Measurements from ENCODE around the gene AFAP1L1. TPM values are rescaled to one million over a fixed set of nuclear protein-coding genes. Genes with fewer than 3 reads are reported as not detected.

Gene AFAP1L1
- total RNA-seq, 2 experiments from 2014 or later = not detected

GRCh38 chr5:149300441-149300840 is 28.8 kb downstream of the AFAP1L1 start:
- H3K9me3 ChIP-seq (ENCODE audit: low read length) = no peaks in the 10 kb centered on the region
- CTCF ChIA-PET (ENCODE audit: unreplicated experiment) = no interaction called here
- TF ChIP-seq EZH2phosphoT487 (IDR thresholded peaks at IDR 0.05; ENCODE audit: borderline replicate concordance, low read depth, low read length) (no peak), CTCF (conservative IDR thresholded peaks at IDR 0.05; ENCODE audit: low read length) (no peak)
- H2AFZ ChIP-seq (ENCODE audit: low read length) = no peak overlapping the region
- H3K4me3 ChIP-seq (ENCODE audit: low read depth, low read length, poor library complexity, severe bottlenecking) = no peak overlapping the region
- no peak overlapping the region for H3K27ac ChIP-seq (ENCODE audit: low read depth, low read length, poor library complexity, severe bottlenecking)
- H3K4me2 ChIP-seq (ENCODE audit: low read length) = no peak overlapping the region
- no peaks in the 10 kb centered on the region for H3K36me3 ChIP-seq (ENCODE audit: insufficient read depth, low read length)
- H3K9me2 ChIP-seq (ENCODE audit: insufficient read depth, low read length) = no peaks in the 10 kb centered on the region
- intact Hi-C loops (cut with micrococcal nuclease; ENCODE audit: unreplicated experiment) = no loop called here
- POLR2A ChIA-PET = no interaction called here
- DNase-seq (ENCODE audit: low spot score) = no peak
- no TSS peak for BruUV-seq (replicated peaks)
- no peaks in the 10 kb centered on the region for H3K79me2 ChIP-seq (ENCODE audit: insufficient read depth, low read depth, low read length)
- no peaks in the 10 kb centered on the region for H4K20me1 ChIP-seq (ENCODE audit: insufficient read depth, low read length)
- H3K4me1 ChIP-seq (ENCODE audit: insufficient read depth, low read length, poor library complexity, severe bottlenecking) = peaks cover 15% of the 10 kb centered on the region

DNA sequence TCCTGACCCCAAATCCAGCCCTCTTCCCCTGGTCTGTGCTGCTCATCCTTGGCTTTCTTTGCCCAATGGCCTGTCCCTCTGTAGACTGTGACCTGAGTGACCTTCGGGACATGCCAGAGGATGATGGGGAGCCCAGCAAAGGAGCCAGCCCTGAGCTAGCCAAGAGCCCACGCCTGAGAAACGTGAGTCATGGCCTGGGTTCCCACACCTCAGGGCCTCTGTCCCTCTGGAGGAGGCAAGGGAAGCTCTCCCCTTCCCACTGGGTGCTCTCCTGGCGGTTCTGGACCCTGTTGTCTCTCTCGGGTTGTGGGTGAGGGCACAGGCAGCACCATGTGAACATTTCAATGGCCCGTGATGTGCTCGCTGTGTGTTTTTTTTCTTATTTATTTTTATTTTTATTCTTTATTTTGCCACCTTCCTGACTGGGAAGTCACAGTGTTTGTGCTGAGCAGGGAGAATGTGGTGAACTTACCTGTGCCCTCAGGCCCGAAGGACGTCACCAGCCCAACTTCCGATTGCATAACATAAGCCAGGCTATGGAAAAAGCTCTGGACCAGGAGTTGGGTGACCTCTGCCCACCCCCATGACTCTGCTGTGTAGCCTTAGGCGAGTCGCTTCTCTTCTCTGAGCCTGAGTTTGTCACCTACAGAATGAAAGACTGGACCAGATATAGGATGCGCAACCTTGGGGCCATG is 29.5 kb downstream of the AFAP1L1 start:
- Histone ChIP-seq H3K9me2 (ENCODE audit: insufficient read depth, low read length) (no peaks in the 10 kb centered on the region), H3K36me3 (ENCODE audit: insufficient read depth, low read length) (no peaks in the 10 kb centered on the region), H2AFZ (ENCODE audit: low read length) (no peak overlapping the region), H3K4me2 (ENCODE audit: low read length) (no peak overlapping the region), H3K79me2 (ENCODE audit: insufficient read depth, low read depth, low read length) (no peaks in the 10 kb centered on the region), H3K9me3 (ENCODE audit: low read length) (no peaks in the 10 kb centered on the region), H3K4me1 (ENCODE audit: insufficient read depth, low read length, poor library complexity, severe bottlenecking) (peaks cover 8% of the 10 kb centered on the region), H4K20me1 (ENCODE audit: insufficient read depth, low read length) (no peaks in the 10 kb centered on the region), H3K27ac (ENCODE audit: low read depth, low read length, poor library complexity, severe bottlenecking) (no peak overlapping the region), H3K4me3 (ENCODE audit: low read depth, low read length, poor library complexity, severe bottlenecking) (no peak overlapping the region)
- CTCF ChIA-PET (ENCODE audit: unreplicated experiment) = no interaction called here
- no peak for DNase-seq (ENCODE audit: low spot score)
- no peak for TF ChIP-seq EZH2phosphoT487 (IDR thresholded peaks at IDR 0.05; ENCODE audit: borderline replicate concordance, low read depth, low read length)
- no peak for TF ChIP-seq CTCF (conservative IDR thresholded peaks at IDR 0.05; ENCODE audit: low read length)
- BruUV-seq (replicated peaks) = no TSS peak
- intact Hi-C loops (cut with micrococcal nuclease; ENCODE audit: unreplicated experiment) = no loop called here
- POLR2A ChIA-PET = interaction anchor here (0.7 to 1.3 kb wide), 2 partner anchors 11 to 305 kb away, joined by 3 to 4 read pairs; no protein-coding TSS in a partner anchor

- POLR2A ChIA-PET = interaction anchor here (0.7 to 1.3 kb wide), 2 partner anchors 10 to 304 kb away, joined by 3 to 4 read pairs; no protein-coding TSS in a partner anchor
- peaks cover 1% of the 10 kb centered on the region for H3K4me1 ChIP-seq (ENCODE audit: insufficient read depth, low read length, poor library complexity, severe bottlenecking)
- no peaks in the 10 kb centered on the region for H3K79me2 ChIP-seq (ENCODE audit: insufficient read depth, low read depth, low read length)
- no peaks in the 10 kb centered on the region for H3K9me2 ChIP-seq (ENCODE audit: insufficient read depth, low read length)
- H3K4me2 ChIP-seq (ENCODE audit: low read length) = no peak overlapping the region
- H3K27ac ChIP-seq (ENCODE audit: low read depth, low read length, poor library complexity, severe bottlenecking) = no peak overlapping the region
- no peak overlapping the region for H3K4me3 ChIP-seq (ENCODE audit: low read depth, low read length, poor library complexity, severe bottlenecking)
- DNase-seq (ENCODE audit: low spot score) = no peak
- intact Hi-C loops (cut with micrococcal nuclease; ENCODE audit: unreplicated experiment) = no loop called here
- H3K9me3 ChIP-seq (ENCODE audit: low read length) = no peaks in the 10 kb centered on the region
- H4K20me1 ChIP-seq (ENCODE audit: insufficient read depth, low read length) = no peaks in the 10 kb centered on the region
- no peaks in the 10 kb centered on the region for H3K36me3 ChIP-seq (ENCODE audit: insufficient read depth, low read length)
- CTCF ChIA-PET (ENCODE audit: unreplicated experiment) = no interaction called here
- H2AFZ ChIP-seq (ENCODE audit: low read length) = no peak overlapping the region
- no TSS peak for BruUV-seq (replicated peaks)
- TF ChIP-seq CTCF (conservative IDR thresholded peaks at IDR 0.05; ENCODE audit: low read length) = no peak
- no peak for TF ChIP-seq EZH2phosphoT487 (IDR thresholded peaks at IDR 0.05; ENCODE audit: borderline replicate concordance, low read depth, low read length)
These were observed 30.2 kb downstream of the AFAP1L1 start for GRCh38 chr5:149301744-149302380.

Data from OCI-LY7 (cell line).